Osteocyte (in vitro differentiated cells): Measurements from ENCODE around the gene CTBP2. TPM values are rescaled to one million over a fixed set of nuclear protein-coding genes. Genes with fewer than 3 reads are reported as not detected.

Source experiments
- DNase-seq: peaks from one replicate; pipeline ENCODE4 v3.0.0; 2021; ENCODE audit warnings: mixed read lengths; ENCODE audit not compliant: unreplicated experiment; ENCODE audit errors: extremely low spot score
- H3K27ac Mint-ChIP-seq: one replicate; pipeline ENCODE4 v1.8.0; 2021; ENCODE audit warnings: mild to moderate bottlenecking, mixed read lengths; ENCODE audit not compliant: unreplicated experiment
- H3K27me3 Mint-ChIP-seq: one replicate; pipeline ENCODE4 v1.8.0; 2021; ENCODE audit warnings: mixed read lengths; ENCODE audit not compliant: unreplicated experiment
- H3K36me3 Mint-ChIP-seq: one replicate; pipeline ENCODE4 v1.8.0; 2021; ENCODE audit warnings: mixed read lengths; ENCODE audit not compliant: unreplicated experiment
- H3K4me1 Mint-ChIP-seq: one replicate; pipeline ENCODE4 v1.8.0; 2021; ENCODE audit warnings: mixed read lengths; ENCODE audit not compliant: unreplicated experiment
- H3K4me3 Mint-ChIP-seq: one replicate; pipeline ENCODE4 v1.8.0; 2021; ENCODE audit warnings: mild to moderate bottlenecking, moderate library complexity, mixed read lengths; ENCODE audit not compliant: unreplicated experiment
- H3K9me3 Mint-ChIP-seq: one replicate; pipeline ENCODE4 v1.8.0; 2021; ENCODE audit warnings: mixed read lengths; ENCODE audit not compliant: unreplicated experiment
- CTCF ChIP-seq: fragments of 200-600 bp; sonication (generic); IDR thresholded peaks from 2 replicates; pipeline ENCODE4 v1.5.0; 2021; ENCODE audit warnings: antibody characterized with exemption, mild to moderate bottlenecking, moderate library complexity
- total RNA-seq: library from RNA; stranded (reverse); gene quantifications from 2 replicates; pipeline ENCODE4 v1.2.1, GENCODE V29; 2021

The CTBP2 gene
- total RNA-seq, 1 donor from 2014 or later: 125 TPM

GRCh38 chr10:124996854-124997215 is 163.5 kb downstream of the CTBP2 start:
- H3K27ac Mint-ChIP-seq: no peak overlapping the region
- H3K4me1 Mint-ChIP-seq: peaks cover 18% of the 10 kb centered on the region
- TF ChIP-seq CTCF: no peak
- H3K27me3 Mint-ChIP-seq: no peaks in the 10 kb centered on the region
- H3K9me3 Mint-ChIP-seq: no peaks in the 10 kb centered on the region
- H3K36me3 Mint-ChIP-seq: peaks cover 51% of the 10 kb centered on the region
- no peak overlapping the region for H3K4me3 Mint-ChIP-seq
- peak; percentile 68 for DNase-seq

DNA sequence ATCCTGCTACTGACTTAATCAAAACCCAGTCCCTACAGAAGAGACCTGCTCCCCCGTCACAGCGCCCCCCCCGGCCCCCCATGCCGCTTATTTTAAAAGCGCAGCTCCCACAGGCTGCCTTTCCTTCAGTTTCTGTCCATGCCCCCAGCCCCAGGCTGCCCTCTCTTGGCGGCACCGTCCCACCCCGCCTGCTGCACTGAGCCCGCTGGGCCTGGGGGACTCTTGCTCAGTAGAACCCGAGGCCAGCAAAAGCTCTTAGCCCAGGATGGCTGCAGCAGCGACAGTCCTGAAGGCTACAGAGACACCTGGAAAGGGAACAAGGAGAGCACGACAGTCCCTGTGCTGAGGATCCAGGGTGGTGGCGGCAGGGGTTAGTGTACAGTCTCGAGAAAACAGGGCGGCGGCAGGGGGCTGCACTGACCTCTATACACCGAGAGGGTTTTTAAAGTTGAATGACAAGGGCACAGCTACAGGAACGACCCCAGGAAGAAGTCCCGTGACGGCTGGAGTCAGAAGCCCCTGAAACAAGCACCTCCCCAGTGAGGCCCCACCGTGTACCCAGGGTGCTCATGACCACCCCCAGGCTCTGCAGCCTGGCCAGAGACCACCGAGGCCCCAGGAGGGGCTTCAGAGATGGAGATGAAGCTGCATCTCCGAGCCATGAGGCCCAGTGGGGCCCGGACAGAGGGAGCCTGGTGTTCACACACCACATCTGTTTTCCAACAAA is 164.1 kb downstream of the CTBP2 start:
- Mint-ChIP-seq H3K4me3 (no peak overlapping the region), H3K4me1 (peaks cover 15% of the 10 kb centered on the region), H3K9me3 (no peaks in the 10 kb centered on the region), H3K27ac (peak overlapping the region; percentile 38), H3K36me3 (peaks cover 53% of the 10 kb centered on the region), H3K27me3 (no peaks in the 10 kb centered on the region)
- DNase-seq: peak; percentile 62
- no peak for TF ChIP-seq CTCF

GRCh38 chr10:124995605-124996004 is 164.8 kb downstream of the CTBP2 start:
- H3K9me3 Mint-ChIP-seq: no peaks in the 10 kb centered on the region
- H3K4me3 Mint-ChIP-seq: no peak overlapping the region
- peaks cover 55% of the 10 kb centered on the region for H3K36me3 Mint-ChIP-seq
- H3K4me1 Mint-ChIP-seq: peaks cover 13% of the 10 kb centered on the region
- TF ChIP-seq CTCF: no peak
- H3K27ac Mint-ChIP-seq: no peak overlapping the region
- H3K27me3 Mint-ChIP-seq: no peaks in the 10 kb centered on the region
- DNase-seq: no peak

- no peaks in the 10 kb centered on the region for H3K9me3 Mint-ChIP-seq
- peak; percentile 66 for DNase-seq
- peaks cover 9% of the 10 kb centered on the region for H3K4me1 Mint-ChIP-seq
- H3K27me3 Mint-ChIP-seq: no peaks in the 10 kb centered on the region
- no peak for TF ChIP-seq CTCF
- peaks cover 53% of the 10 kb centered on the region for H3K36me3 Mint-ChIP-seq
- no peak overlapping the region for H3K4me3 Mint-ChIP-seq
- H3K27ac Mint-ChIP-seq: peak overlapping the region; percentile 11
Observed at GRCh38 chr10:124994573-124995473, 165.5 kb downstream of the CTBP2 start.
